NB4 (cell line): ENCODE data around the gene VIL1.

ENCODE experiments used
- POLR2A ChIP-seq: IDR thresholded peaks from 2 replicates; pipeline ENCODE4 v1.6.1; 2011; ENCODE audit warnings: mild to moderate bottlenecking; ENCODE audit not compliant: insufficient read length; ENCODE audit errors: extremely low read depth
- TF ChIP-seq, protein P1 (sequence below): IDR thresholded peaks from 2 replicates; pipeline ENCODE4 v1.6.1; 2011; ENCODE audit warnings: low read depth, low read length

GRCh38 chr2:218405086-218405745 is 13.7 kb upstream of the VIL1 start:
- TF ChIP-seq, protein P1, sequence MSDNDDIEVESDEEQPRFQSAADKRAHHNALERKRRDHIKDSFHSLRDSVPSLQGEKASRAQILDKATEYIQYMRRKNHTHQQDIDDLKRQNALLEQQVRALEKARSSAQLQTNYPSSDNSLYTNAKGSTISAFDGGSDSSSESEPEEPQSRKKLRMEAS: no peak
- TF ChIP-seq POLR2A: no peak
